Measurements from ENCODE around the gene MESP1.

Gene MESP1

GRCh38 chr15:89756897-89757296 is 5.8 kb upstream of the MESP1 start:
- no peak for DNase-seq (ENCODE audit: low read depth)

GRCh38 chr15:89755701-89756100 is 4.7 kb upstream of the MESP1 start:
- no peak for DNase-seq (ENCODE audit: low read depth)

- DNase-seq (ENCODE audit: low read depth) = no peak
Observed at GRCh38 chr15:89754361-89755154, 3.5 kb upstream of the MESP1 start.

GRCh38 chr15:89753855-89754254 is 2.8 kb upstream of the MESP1 start:
- no peak for DNase-seq (ENCODE audit: low read depth)

GRCh38 chr15:89751748-89752147 is 699 bp upstream of the MESP1 start:
- DNase-seq (ENCODE audit: low read depth) = no peak

GRCh38 chr15:89749951-89750559 is 994 bp downstream of the MESP1 start:
- no peak for DNase-seq (ENCODE audit: low read depth)

- DNase-seq (ENCODE audit: low read depth) = no peak
Observed at GRCh38 chr15:89749526-89749925, 1.5 kb downstream of the MESP1 start.

- no peak for DNase-seq (ENCODE audit: low read depth)
Observed at GRCh38 chr15:89749054-89749453, 2.0 kb downstream of the MESP1 start.

GRCh38 chr15:89747708-89748682 is 3.1 kb downstream of the MESP1 start:
- no peak for DNase-seq (ENCODE audit: low read depth)

GRCh38 chr15:89746386-89746780 is 4.7 kb downstream of the MESP1 start:
- no peak for DNase-seq (ENCODE audit: low read depth)

- DNase-seq (ENCODE audit: low read depth) = no peak
Observed at GRCh38 chr15:89745768-89746167, 5.3 kb downstream of the MESP1 start.

GRCh38 chr15:89745131-89745530 is 5.9 kb downstream of the MESP1 start:
- DNase-seq (ENCODE audit: low read depth) = no peak

- DNase-seq (ENCODE audit: low read depth) = no peak
Observed at GRCh38 chr15:89743594-89743993, 7.5 kb downstream of the MESP1 start.

- no peak for DNase-seq (ENCODE audit: low read depth)
Observed at GRCh38 chr15:89743011-89743410, 8.0 kb downstream of the MESP1 start.

- DNase-seq (ENCODE audit: low read depth) = no peak
Observed at GRCh38 chr15:89740137-89740536, 10.9 kb downstream of the MESP1 start.

GRCh38 chr15:89735773-89736172 is 15.3 kb downstream of the MESP1 start:
- no peak for DNase-seq (ENCODE audit: low read depth)

GRCh38 chr15:89732451-89733172 is 18.4 kb downstream of the MESP1 start:
- no peak for DNase-seq (ENCODE audit: low read depth)

- DNase-seq (ENCODE audit: low read depth) = no peak
Observed at GRCh38 chr15:89731275-89731674, 19.8 kb downstream of the MESP1 start.

GRCh38 chr15:89728254-89728653 is 22.8 kb downstream of the MESP1 start:
- no peak for DNase-seq (ENCODE audit: low read depth)

- no peak for DNase-seq (ENCODE audit: low read depth)
Observed at GRCh38 chr15:89725064-89725463, 26.0 kb downstream of the MESP1 start.

GRCh38 chr15:89724621-89725020 is 26.4 kb downstream of the MESP1 start:
- no peak for DNase-seq (ENCODE audit: low read depth)

GRCh38 chr15:89723031-89723430 is 28.0 kb downstream of the MESP1 start:
- no peak for DNase-seq (ENCODE audit: low read depth)
